Activated T-cell treated with anti-CD3 and anti-CD28 coated beads for 4 hours (primary cell): ENCODE results near the gene PCDH9.
"Not testable (repeated sequence)": the region's sequence is repeated elsewhere in the genome, so short reads cannot be mapped to it uniquely, and the experiment has no call there.

Experiments
- DNase-seq: peaks from one replicate; pipeline ENCODE4 v3.0.0-alpha.2; 2020

PCDH9 gene

GRCh38 chr13:66639044-66639443 is 591.1 kb downstream of the PCDH9 start:
- DNase-seq, result no peak

- no peak for DNase-seq
These were observed 594.6 kb downstream of the PCDH9 start for GRCh38 chr13:66635526-66635925.

DNA sequence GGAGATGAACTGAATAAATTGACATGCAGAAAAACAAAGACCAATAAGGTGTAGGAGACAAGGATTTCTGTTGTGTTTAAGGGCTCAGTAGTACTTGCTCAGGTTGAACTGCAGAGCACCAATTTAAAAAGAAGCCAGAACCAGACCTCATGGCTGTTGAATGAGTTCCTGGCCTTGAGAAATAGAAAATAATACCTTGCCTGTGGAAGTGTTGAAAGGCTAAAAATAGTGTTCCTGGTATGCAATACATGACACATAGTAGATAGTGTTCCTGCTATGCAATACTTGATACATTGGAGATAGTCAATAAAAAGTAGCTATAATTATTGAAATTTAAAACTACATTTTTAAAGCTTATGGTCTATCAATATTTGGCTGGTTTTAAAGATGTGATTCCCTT is 595.8 kb downstream of the PCDH9 start:
- no peak for DNase-seq

GRCh38 chr13:66627512-66627911 is 602.6 kb downstream of the PCDH9 start:
- DNase-seq, result no peak

DNA sequence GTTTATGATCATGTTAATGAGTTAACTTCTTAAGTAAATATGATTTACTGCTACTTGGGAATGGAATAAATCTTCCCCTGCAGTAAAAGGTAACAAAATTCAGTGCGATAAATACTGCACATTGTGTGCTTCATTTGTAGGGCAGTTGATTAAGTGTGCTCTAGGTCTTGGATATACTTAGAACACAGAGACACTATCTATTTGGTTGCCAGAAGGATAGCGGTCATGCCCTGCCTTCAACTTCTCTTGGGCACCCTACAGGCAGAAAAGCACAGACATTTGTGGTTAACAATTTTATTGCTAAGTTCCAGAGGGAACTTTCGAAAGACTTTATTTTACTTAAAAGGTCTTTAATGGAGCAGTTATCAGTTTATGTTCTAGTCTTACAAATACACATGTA is 605.8 kb downstream of the PCDH9 start:
- no peak for DNase-seq

DNA sequence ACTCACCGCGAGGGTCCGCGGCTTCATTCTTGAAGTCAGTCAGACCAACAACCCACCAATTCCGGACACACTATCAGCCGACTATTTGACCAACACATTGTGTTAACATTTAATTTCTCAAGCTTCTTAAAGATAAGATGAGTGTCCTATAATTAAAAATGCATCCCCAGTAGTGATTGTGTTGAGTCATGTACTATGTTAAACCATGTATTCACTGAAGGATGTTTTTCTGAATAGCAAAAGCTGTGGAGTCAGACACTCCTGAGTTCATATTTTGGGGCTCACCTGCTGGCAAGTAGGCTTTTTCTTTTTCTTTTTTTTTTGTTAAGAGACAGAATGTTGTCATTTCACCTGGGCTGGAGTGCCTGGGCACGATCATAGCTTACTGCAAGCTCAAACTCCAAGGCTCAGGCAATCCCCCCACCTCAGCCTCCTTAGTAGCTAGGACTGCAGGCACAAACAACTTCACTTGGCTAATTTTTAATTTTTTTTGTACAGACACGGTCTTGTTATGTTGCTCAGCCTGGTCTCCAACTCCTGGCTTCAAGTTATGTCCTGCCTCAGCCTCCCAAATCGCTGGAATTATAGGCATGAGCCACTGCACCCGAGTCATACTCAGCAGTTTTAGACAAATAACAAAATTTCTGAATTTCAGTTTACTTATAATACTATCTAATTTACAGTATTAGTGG is 606.9 kb downstream of the PCDH9 start:
- DNase-seq, result no peak

GRCh38 chr13:66621906-66622447 is 608.2 kb downstream of the PCDH9 start:
- DNase-seq, result not testable (repeated sequence)

GRCh38 chr13:66618702-66619101 is 611.4 kb downstream of the PCDH9 start:
- no peak for DNase-seq

DNA sequence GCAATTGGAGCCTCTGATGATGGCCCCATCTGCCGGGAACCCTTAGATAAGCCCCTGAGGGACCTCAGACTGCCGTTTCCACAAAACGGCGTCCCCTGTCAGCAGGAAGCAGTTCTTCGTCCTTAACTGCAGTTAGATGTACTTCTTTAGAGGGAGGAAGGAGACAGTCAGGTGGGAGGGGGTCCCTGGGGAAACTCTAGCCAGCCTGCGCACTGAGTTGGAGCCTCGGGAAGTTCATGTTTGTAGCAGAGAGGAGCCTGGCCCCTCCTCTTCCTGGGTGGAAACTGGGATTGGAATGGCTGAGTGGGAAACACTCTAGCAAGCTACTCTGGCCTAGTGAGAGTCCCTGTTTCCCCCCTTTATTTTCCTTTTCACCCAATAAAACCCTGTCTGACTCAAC is 612.4 kb downstream of the PCDH9 start:
- no peak for DNase-seq

- DNase-seq, result no peak
These were observed 617.2 kb downstream of the PCDH9 start for GRCh38 chr13:66612983-66613382.

DNA sequence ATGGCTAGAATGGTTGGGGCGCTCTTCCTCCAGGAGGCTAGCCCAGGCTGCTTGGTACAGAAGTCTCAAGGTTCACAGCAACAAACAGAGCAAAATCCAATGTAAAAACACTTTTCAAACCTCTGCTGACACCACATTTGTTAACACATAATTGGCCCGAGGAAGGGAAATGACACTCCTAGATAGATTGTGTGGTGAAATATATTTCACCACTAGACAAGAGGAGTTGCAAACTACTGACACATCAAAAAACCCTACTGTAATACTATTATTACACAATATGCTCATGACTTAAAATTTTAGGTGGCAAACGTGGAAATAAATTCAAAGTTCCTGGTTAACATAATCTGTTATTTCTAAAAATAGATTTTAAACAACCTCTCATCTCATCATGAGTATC is 643.6 kb downstream of the PCDH9 start:
- DNase-seq, result no peak

DNA sequence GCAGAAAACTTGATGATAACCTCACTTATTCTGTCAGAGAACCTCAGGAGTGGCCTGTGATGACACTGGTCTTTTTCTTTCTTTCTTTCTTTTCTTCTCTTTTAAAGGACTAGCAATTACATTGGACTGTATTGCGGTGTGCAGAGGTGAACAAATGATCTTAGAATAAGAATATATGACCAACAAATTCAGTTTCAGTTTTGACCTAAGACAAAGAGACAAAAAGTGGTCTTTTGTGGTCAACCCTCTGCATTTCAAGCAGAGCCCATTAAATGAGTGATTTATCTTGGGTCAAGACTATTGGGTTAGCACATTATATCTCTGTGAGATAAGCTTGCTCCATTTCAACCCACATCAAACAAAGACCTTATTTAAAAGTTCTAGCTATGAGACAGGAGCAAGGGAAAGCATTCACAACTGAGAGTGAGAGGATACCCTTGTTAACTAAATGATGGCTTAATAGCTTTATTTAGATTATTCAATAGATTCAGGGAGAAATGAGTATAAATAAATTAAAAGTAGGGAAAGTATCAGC is 644.4 kb downstream of the PCDH9 start:
- DNase-seq, result no peak

GRCh38 chr13:66581675-66582074 is 648.5 kb downstream of the PCDH9 start:
- DNase-seq, result no peak

- no peak for DNase-seq
These were observed 651.8 kb downstream of the PCDH9 start for GRCh38 chr13:66578305-66578704.

GRCh38 chr13:66577358-66577757 is 652.8 kb downstream of the PCDH9 start:
- no peak for DNase-seq

DNA sequence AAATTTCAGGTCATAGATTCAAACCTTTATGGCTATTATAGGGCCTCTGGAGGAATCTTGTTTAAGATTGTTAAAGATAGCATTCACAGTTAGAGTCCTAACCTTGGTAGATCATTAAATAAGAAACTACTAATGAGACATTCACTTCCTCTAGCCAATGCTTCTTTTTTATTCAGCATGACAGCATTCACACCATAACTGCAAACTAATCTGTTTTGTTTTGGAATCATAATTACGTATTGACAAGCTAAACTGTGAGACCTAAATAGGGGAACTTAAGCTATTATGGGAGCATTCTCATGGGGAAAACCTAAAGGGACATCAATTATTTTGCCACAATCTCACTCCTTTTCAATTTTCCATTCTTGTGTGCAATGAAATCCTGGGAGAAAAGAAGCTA is 653.8 kb downstream of the PCDH9 start:
- no peak for DNase-seq

DNA sequence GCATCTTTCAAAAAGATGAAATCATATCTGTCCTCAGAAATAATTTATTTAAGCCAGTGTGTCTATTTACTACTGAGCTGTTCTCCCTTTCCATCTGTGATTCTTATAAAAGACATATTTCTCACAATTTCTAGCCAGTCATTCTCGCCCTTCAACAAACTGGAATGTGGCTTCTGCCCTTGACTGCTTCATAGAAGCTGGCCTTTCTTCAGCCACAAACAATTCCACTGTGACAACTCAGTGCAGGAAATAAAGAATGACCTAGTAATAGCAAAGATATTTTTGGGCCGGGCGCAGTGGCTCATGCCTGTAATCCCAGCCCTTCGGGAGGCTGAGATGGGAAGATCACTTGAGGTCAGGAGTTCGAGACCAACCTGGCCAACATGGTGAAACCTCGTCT is 655.5 kb downstream of the PCDH9 start:
- DNase-seq, result no peak

DNA sequence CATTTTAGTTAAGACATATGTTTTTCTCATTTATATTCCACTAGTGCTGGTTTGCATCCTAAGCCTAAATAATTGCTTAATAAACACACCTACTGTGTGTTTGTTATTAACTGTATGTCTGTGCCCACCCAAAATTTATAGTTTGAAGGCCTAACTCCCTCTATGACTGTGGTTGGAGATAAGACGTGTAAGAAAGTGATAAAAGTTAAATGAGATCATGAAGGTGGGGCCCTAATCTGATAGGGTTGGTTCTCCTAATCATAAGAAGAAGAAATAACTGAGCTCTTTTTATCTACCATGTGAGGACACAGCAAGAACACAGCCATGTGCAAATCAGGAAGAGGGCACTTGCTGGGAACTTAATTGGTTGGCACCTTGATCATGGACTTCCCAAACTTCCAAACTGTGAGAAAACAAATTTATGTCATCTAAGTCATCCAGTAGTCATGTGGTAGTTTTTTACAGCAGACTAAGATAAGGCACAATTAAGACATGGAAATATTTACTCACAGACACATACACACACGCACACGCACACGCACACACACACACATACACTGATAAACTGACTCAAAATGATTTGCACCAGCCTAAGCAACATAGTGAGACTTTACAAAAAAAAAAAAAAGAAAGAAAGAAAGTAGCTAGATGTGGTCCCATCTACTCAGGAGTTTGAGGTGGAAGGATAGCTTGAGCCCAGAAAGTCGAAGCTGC is 662.1 kb downstream of the PCDH9 start:
- no peak for DNase-seq

- no peak for DNase-seq
These were observed 664.9 kb downstream of the PCDH9 start for GRCh38 chr13:66565279-66565678.

DNA sequence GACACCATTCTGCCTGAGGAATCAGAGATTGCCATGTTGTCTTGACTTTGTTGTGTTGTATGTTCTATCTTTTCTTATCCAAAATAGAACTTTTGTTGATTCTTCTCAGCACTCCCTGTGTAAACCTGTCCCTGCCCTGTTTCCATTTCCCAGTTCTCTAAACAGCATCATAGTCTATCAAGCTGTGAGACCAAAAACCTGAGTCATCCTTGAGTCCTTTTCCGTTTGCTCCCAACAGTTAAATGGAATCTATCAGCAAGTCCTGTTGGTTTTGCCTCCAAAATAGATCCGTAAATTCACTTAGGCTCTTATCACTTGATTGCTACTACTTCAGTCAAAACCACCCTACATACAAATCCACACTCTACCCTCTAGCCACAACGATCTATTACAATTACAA is 667.1 kb downstream of the PCDH9 start:
- no peak for DNase-seq

DNA sequence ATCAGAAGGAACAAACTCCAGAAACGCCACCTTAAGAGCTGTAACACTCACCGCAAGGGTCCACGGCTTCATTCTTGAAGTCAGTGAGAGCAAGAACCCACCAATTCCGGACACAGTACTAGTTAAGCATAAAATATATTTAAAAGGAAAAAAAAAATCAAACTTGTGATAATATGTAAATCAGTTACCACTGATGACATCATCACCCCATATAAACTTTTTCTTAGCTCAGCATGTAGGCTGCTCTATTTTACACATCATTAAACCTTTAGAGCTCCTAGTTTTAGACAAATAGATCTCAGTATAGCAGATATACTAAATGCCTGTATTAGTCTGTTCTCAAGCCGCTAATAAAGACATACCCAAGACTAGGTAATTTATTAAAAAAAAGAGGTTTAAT is 668.1 kb downstream of the PCDH9 start:
- DNase-seq, result no peak

DNA sequence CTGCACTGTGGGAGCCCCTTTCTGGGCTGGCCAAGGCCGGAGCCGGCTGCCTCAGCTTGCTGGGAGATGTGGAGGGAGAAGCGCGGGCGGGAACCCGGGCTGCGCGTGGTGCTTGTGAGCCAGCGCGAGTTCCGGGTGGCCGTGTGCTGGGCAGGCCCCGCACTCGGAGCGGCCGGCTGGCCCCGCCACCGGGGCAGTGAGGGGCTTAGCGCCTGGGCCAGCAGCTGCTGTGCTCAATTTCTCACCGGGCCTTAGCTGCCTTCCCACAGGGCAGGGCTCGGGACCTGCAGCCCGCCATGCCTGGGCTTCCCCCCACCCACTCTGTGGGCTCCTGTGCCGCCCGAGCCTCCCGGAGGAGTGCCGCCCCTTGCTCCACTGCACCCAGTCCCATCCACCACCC is 669.1 kb downstream of the PCDH9 start:
- no peak for DNase-seq

- DNase-seq, result no peak
These were observed 669.9 kb downstream of the PCDH9 start for GRCh38 chr13:66560189-66560588.

- no peak for DNase-seq
These were observed 671.0 kb downstream of the PCDH9 start for GRCh38 chr13:66559093-66559492.
